A172 (cell line): ENCODE data around the gene MTG1. TPM values are rescaled to one million over a fixed set of nuclear protein-coding genes. Genes with fewer than 3 reads are reported as not detected.
"Not testable (repeated sequence)": the region's sequence is repeated elsewhere in the genome, so short reads cannot be mapped to it uniquely, and the experiment has no call there.

Experiments
- DNase-seq: peaks from one replicate; pipeline ENCODE4 v3.0.0-alpha.2; 2015; ENCODE audit warnings: low spot score
- total RNA-seq: library from RNA; depleted of rRNA; stranded (reverse); fragments of >200 nt; shearing (Covaris generic); gene quantifications from 2 replicates; pipeline ENCODE4 v1.2.3, GENCODE V29; 2014

MTG1 gene
- total RNA-seq, 1 experiment from 2014 or later = 13.7 TPM

DNA sequence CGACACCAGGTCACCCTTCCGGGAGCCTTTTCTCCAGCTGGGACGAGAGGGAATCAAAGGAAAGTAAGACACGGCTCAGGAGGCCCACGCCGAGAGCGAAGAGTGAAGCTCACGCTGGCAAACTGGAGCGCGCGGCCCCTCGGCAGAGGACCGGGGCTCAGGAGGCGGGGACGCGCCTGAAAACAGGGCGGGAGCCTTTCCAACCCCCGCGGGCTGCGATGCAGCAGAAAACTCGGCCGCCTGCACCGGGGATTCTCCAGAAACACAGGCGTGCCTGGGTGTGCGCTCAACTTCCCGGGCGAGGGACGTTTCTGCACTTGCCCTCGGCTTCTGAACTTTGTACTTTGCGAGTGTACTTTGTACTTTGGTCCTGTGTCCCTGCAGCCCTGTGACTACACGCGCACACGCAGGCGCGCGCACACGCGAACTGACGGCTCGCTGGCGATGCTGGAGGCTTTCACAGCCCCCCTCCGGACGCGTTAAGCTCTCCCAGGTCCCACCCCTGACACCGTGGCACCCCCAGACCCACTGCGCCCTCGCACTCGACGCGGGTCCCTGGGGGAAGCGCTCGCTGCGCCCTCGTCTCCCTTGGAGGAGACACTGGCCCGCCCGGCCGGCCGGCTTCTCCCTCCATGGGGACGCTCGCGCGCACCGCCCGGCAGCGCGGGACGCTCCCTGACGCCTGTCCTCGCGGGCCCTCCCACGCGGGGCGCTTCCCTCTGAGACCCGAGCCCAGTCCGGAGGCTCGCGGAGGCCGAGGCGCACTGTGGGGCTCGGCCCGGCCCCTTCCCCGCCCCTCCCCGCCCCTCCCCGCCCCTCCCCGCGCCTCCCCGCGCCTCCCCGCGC is 15.5 kb upstream of the MTG1 start:
- DNase-seq = peak; percentile 8

DNA sequence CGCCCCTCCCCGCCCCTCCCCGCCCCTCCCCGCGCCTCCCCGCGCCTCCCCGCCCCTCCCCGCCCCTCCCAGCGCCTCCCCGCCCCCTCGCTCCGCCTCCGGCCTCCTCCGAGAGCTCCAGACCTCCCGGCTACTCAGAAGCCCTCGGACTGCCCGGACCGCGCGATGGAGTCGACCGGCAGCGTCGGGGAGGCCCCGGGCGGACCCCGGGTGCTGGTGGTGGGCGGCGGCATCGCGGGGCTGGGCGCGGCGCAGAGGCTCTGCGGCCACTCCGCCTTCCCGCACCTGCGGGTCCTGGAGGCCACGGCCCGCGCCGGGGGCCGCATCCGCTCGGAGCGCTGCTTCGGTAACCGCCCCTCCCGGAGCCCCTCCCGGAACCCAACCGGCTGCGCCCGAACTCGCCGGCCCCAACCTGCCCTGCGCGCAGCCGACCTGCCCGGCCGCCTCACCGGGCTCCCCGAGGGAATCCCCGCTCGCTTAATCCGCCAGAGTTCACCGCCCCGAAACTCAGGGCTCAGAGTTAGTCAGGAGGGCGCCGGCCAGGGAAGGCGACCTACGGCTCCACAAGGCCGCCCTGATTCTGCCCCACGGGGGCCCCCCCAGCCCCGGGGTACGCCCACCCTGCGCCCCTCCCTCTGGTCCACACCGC is 14.7 kb upstream of the MTG1 start, which contains the start of gene PAOX:
Gene PAOX, plus strand, starts transcription at position 111 of the 649 bp plus-strand sequence. Its CDS starts 55 bp downstream, at position 166.
- no peak for DNase-seq

DNA sequence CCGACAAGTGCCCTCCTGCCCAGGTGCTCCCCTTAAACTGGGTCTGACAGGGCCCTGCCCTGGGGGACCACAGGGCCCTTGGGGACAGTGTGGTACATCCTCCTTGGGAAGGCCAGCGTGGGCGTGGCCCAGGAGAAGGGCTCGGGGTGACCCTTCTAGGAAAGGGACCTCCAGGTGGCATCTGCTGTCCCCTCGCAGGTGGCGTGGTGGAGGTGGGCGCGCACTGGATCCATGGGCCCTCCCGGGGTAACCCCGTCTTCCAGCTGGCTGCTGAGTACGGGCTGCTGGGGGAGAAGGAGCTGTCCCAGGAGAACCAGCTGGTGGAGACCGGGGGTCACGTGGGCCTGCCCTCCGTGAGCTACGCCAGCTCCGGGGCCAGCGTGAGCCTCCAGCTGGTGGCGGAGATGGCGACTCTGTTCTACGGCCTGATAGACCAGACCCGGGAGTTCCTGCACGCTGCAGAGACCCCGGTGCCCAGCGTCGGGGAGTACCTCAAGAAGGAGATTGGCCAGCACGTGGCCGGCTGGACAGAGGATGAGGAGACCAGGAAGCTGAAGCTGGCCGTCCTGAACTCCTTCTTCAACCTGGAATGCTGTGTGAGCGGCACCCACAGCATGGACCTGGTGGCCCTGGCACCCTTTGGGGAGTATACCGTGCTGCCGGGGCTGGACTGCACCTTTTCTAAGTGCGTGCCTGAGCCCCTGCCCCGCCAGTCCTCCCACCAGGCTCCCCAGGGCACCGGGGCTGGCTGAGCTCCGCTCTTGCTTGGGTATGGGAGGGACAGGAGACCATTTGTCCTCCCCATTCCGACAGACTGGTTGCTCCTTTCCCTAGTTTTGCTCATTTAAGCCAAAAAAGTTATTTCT is 13.9 kb upstream of the MTG1 start:
- DNase-seq = no peak

DNA sequence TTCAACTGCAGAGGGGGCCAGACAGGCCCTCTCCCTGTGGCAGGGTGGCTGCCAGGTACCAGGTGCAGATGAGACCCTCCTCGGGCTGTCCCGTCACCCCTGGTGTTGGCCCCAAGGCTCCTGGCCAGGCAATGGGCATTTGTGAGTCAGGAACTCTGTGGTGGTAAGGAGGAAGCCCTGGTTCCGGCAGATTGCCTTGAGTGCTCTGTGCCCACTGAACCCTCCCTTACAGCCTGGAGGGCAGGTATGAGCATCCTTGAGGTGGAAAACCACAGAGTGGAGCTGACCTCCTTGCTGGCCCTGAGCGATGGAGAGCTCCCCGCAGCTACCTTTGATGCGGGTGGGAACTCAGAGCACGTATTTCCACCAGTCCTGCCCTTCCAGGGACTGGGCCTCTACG is 12.9 kb upstream of the MTG1 start:
- DNase-seq = no peak

DNA sequence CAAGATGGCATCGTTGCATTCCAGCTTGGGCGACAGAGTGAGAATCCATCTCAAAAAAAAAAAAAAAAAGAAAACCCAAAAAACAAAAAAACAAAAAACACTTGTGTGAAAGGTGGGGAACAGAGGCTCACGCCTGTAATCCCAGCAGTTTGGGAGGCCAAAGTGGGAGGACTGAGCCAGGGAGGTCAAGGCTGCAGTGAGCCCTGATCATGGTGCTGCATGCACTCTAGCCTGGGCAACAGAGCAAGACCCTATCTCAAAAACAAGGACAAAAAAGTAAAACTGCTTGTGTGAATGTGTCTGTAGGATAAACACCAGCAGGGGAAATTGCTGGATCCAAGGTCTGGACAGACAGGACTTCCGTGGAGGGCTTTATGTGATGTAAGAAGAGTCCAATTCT is 10.4 kb upstream of the MTG1 start:
- no peak for DNase-seq

DNA sequence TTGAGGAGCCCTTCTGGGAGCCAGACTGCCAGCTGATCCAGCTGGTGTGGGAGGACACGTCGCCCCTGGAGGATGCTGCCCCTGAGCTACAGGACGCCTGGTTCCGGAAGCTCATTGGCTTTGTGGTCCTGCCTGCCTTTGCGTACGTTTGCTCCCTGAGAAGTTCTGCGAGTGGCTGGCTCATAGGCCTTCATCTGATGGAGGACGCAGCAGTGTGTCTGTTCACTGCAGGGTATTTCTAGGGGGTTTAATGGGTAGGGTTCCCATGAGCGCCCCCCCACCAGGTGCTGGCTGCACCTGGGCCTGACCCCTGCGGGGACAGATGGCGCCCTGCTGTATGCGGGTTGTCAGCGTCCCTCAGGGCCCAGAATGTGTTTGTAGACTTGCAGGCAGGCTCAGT is 9.9 kb upstream of the MTG1 start:
- DNase-seq = no peak

DNA sequence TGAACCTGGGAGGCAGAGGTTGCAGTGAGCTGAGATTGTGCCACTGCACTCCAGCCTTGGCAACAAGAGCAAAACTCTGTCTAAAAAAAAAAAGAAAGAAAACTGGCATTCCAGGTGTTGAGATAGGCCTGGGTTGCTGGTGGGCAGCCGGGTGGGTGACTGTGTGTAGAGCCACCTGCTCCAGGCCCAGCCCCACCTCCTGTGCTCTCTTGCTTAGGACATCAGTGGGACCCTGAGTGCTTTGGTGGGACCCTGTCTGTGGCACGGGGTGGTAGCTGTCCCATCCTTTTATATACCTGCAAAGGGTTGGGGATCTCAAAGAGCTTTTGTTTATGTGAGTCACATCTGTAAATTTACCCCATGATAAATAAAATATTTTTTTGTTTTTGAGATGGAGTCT is 8.7 kb upstream of the MTG1 start:
- DNase-seq = no peak

DNA sequence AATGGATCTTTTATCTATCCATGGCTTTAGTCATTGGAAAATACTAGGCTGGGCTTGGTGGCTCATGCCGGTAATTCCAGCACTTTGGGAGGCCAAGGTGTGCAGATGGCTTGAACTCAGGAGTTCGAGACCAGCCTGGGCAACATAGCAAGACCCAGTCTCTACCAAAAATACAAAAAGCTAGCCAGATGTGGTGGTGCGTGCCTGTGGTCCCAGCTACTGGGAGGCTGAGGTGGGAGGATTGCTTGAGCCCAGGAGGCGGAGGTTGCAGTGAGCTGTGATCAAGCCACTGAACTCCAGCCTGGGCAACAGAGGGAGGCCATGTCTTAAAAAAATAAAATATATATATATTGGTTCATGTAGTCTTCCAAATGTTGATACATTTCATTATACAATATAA is 7.0 kb upstream of the MTG1 start:
- DNase-seq = not testable (repeated sequence)

DNA sequence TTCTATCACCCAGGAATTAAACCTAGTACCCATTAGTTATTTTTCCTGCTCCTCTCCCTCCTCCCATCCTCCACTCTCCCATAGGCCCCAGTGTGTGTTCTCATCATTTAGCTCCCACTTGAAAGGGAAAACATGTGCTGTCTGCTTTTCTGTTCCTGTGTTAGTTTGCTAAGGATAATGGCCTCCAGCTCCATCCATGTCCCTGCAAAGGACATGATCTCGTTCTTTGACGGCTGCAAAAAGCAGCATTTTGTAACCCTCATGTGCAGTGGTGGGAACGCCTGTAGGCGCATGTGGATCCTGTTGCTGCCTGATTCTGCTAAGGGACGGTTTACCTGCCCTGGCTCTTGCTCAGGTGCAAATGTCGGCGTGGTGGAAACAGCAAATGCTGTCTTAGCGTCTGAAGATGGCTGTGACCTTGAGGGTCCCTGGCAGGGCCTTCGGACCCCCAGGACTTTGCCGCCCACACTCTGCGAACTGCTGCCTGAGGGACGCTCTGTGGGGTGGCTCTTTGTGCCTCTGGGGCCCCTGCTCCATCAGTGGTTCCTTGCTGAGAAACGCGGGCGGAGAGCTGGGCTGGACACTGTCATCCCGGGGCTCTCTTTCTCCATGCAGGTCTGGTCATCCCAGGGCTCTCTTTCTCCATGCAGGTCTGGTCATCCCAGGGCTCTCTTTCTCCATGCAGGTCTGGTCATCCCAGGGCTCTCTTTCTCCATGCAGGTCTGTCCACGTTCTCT is 5.6 kb upstream of the MTG1 start:
- no peak for DNase-seq

DNA sequence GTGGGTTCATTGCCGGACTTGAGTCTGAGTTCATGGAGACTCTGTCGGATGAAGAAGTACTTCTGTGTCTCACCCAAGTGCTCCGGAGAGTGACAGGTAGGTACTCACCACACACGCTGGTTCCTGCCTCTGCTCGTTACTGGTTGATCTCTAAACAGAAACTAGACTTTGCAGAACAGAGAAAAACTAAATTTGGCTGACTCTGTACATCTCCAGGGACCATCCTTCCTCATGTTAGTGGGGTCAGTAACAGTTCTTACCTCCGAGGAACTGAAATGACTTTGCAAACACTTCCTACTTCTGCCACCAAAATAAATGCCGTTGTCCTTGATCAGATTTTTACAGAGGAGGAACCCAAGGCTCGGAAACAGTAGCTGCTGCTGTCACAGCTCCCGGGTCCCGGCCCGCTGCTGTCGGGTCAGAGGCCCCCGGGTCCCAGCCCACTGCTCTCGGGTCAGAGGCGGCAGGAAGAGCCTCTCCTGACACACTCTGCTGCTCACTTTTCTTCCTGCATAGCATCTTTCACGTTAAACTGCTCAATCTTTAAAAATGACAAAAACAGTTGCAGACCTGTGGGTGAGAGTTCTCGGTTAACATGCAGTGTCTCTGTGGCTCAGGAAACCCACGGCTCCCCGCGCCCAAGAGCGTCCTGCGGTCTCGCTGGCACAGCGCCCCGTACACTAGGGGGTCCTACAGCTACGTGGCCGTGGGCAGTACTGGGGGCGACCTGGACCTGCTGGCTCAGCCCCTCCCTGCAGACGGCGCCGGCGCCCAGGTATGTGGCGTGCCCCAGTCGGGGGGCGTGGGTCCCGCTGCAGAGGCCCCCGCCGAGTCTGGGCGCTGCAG is 4.8 kb upstream of the MTG1 start:
- DNase-seq = no peak

DNA sequence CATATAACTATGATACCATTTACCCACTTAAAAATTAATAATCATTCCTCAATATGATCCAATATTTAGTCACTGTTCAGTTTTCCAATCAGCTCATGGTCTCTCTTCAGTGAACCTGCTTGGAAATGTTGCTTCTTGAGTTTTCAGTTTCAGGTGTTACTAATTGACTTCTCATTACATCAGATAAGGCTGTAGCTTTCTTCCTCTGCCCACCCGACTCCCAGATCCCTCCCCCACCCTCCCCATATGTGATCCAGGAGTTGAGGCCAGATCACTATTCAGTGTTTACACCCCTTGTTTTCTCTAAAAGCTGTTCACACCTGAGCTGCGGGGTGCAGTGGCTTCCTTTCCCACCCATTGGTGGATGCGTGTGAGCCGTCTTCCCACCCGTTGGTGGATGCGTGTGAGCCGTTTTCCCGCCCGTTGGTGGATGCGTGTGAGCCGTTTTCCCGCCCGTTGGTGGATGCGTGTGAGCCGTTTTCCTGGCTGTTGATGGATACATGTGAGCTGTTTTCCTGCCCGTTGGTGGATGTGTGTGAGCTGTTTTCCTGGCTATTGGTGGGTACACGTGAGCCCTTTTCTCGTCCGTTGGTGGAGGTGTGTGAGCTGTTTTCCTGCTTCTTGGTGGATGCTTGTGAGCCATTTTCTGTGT is 3.2 kb upstream of the MTG1 start:
- no peak for DNase-seq

DNA sequence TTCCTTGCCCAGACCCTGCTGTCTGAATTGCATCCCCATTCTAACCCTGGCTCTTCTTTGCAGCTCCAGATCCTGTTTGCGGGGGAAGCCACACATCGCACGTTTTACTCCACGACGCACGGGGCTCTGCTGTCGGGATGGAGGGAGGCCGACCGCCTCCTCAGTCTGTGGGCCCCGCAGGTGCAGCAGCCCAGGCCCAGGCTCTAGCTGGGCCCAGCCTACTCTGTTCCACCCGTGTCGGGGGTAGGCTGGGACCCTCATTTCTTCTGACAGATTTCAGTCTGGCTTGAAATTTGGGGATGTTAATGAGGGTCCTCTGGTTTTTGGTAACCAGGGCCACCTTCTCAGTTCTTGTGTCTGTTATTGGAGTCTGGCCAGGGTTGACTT is 2.7 kb upstream of the MTG1 start:
- DNase-seq = no peak

DNA sequence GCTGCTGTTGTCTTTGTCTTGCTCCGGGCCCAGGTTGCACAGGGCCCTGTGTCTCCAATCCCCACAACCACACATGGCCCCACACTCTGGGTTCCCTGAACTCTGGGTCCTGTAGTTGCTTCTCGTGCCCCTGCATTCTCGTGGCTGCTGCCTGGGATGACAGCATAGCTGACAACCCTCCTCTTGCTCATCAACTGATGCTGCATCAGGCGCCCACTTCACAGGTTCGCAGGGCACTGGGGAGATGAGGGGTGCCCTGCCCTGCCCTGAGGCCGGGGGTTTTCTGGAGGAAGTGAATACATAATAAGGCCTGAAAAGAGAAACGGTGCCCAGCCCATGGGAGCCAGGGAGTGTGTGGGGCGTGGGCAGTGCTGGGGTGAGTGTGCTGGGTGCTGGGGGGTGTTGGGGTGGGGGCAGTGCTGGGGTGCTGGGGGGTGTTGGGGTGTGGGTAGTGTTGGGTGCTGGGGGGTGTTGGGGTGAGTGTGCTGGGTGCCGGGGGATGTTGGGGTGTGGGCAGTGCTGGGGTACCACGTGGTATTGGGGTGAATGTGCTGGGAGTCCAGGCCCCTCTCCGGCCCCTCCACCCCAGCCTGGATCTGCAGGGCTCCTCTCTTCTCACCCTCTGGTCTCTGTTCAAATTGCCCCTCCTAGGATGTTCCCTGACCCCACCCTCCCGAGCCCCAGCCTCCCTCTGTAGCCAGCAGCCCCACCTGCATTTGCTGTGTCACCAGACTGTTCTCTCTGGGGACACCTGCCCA is 2.0 kb upstream of the MTG1 start:
- no peak for DNase-seq

DNA sequence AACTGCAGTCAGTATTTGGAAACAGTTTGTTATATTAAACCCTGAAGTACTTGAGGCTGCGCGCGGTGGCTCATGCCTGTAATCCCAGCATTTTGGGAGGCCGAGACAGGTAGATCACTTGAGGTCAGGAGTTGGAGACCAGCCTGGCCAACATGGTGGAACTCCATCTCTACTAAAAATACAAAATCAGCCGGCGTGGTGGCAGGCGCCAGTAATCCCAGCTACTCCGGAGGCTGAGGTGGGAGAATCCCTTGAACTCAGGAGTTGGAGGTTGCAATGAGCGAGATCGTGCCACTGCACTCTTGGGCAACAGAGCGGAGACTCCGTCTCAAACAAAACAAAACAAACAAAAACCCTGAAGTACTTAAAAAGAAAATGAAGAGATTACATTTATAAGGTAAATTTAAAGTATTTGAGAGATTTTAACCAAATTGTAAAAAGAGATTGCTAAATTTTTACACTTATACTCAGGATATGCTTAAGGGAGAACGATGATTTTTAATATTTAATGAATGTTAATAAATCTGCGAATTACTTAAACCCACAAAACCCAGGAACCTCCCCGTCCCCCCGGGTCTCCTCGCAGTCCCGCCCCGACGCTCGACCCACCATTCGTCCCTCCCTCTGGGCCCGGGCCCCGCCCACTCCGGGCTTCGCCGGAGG is 425 bp upstream of the MTG1 start:
- no peak for DNase-seq

DNA sequence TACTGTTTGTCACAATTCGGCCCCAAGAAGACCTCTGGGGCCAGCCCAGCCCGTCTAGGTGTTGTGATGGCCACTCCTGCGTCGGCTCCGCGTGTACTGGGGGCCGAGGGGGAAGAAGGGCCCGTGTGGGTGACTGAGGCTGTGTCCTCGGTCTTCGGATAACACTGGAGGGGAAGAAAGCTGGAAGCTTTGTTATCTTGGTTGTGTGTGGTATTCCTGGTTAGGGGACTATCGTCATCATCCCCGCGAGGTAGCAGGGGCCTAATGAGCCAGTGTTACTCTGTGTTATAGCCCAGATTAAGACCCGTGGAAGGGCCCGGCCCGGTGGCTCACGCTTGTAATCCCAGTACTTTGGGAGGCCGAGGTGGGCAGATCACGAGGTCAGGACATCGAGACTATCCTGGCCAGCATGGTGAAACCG is 854 bp downstream of the MTG1 start:
- DNase-seq = no peak

DNA sequence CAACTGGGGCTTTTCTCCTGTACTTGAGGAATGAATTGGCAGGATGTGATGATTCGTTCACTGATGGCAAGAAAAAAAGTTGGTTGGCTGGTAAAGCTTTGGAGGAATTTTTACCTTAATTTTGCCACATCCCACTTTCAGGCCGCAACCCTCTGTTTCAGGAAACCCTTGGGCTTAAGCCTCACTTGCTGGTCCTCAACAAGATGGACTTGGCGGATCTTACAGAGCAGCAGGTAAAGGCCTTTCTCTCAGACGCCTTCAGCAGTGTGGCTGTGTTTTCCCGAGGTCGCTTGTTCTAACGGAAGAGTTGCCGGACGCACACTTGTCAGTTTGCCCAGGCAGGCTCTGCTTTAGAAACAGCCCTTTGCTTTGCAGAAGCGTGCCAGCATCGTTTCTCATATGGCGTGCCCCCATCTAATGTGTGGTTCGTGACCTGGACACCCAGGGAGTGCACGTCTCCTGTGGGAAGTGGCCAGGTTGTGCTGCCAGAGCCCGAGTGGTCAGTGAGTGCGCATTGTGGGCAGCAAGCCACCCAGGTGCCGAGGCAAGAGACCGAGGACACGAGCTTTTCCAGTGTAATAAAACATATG is 2.2 kb downstream of the MTG1 start:
- no peak for DNase-seq

DNA sequence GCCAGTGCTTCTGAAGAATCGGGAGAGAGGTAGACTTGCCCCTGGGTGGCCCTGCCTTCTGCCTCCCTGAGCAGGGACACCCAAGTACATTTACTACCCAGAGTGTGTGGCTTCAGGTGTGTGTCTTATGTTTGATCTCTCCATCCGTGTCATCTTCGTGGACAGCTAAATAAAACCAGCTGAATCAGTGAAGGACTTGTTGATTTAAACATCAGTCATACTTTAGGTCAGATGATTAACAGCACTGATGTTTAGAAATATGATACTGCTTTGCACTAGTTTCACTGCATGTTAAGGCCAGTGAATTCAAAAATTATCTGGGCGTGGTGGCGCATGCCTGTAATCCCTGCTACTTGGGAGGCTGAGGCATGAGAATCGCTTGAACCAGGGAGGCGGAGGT is 4.0 kb downstream of the MTG1 start:
- DNase-seq = no peak

DNA sequence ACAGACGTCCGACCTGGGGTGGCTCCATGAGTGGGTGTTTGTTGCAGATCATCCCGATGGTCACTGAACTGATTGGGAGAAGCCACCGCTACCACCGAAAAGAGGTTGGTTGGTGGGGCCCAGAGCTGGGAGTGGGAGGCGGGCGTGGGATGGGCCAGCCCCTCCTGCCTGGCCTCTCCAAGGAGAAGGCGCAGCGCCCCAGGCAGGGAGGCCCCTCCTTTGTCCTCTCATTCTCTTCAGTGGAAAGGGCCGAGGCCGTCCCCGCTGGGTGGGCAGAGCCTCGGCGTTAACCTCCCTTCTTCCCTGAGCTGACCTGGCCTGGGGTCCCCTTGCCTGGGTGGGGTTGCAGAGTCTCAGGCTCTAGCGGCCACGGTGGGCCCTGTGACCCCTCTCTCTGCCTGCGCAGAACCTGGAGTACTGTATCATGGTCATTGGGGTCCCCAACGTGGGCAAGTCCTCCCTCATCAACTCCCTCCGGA is 5.2 kb downstream of the MTG1 start:
- DNase-seq = no peak
